HepG2 (cell line): ENCODE data around the gene AGO4. TPM values are rescaled to one million over a fixed set of nuclear protein-coding genes. Genes with fewer than 3 reads are reported as not detected.

Experiments
- ATAC-seq: fragments of 200-7000 bp; cut with Tn5 transposase; 3 replicates; pipeline ENCODE4 v1.9.1; 2020; ENCODE audit warnings: mild to moderate bottlenecking, moderate library complexity
- BruUV-seq: library from RNA; stranded (reverse); fragments of 400-500 nt; replicated peaks from 2 replicates; lab custom pipeline; 2021; lab: Mats Ljungman, UMichigan
- CTCF ChIA-PET: fragments of 300-600 bp; formaldehyde crosslinking; extraction: SDS; loops from one replicate; lab custom pipeline; 2021; ENCODE audit warnings: low total read pairs, inconsistent platforms, low intra/inter-chr PET ratio; lab: Yijun Ruan, JAX
- POLR2A ChIA-PET: fragments of 350-600 bp; sonication (Branson Sonifier 250); formaldehyde crosslinking; loops from one replicate; lab custom pipeline; 2020; ENCODE audit warnings: antibody characterized with exemption, inconsistent platforms; lab: Yijun Ruan, JAX
- DNase-seq: peaks from one replicate; pipeline ENCODE4 v3.0.0-alpha.2; 2015; ENCODE audit warnings: low spot score
- FAIRE-seq: peaks from 3 replicates; lab custom pipeline; 2011; peaks lifted over from hg19 to GRCh38; lab: Jason Lieb, UNC
- H2AFZ ChIP-seq: one replicate; pipeline ENCODE4 v1.6.1; 2011; ENCODE audit warnings: low read length, inconsistent platforms
- H3K27ac ChIP-seq: fragments of 300-600 bp; 3 replicates; pipeline ENCODE4 v1.8.0; 2011; ENCODE audit warnings: mixed run types, mild to moderate bottlenecking, mixed read lengths, low read length, inconsistent platforms; ENCODE audit not compliant: insufficient read depth; ENCODE audit errors: extremely low read length
- H3K27me3 ChIP-seq, 2 experiments: fragments of 200-600 bp in 1 of 2; 2 replicates in 1 of 2; 3 replicates in 1 of 2; pipeline versions ENCODE4 v1.6.0 to v1.8.0; 2011; ENCODE audit warnings: low read length in 2 of 2, mild to moderate bottlenecking in 2 of 2, moderate library complexity in 2 of 2, inconsistent platforms in 1 of 2; ENCODE audit not compliant: insufficient read depth in 2 of 2, control insufficient read depth in 1 of 2
- H3K36me3 ChIP-seq, 2 experiments: fragments of 200-600 bp in 1 of 2; replicated peaks in 1 of 2; 2 replicates in 1 of 2; 3 replicates in 1 of 2; pipeline versions ENCODE4 v1.5.1 to v1.8.0; 2011; ENCODE audit warnings: low read length in 2 of 2, inconsistent platforms in 1 of 2; ENCODE audit not compliant: insufficient read depth in 2 of 2, control insufficient read depth in 1 of 2
- H3K4me1 ChIP-seq: 2 replicates; pipeline ENCODE4 v1.5.1; 2012; ENCODE audit warnings: low read length, inconsistent platforms; ENCODE audit not compliant: insufficient read depth
- H3K4me2 ChIP-seq: 2 replicates; pipeline ENCODE4 v1.6.0; 2011; ENCODE audit warnings: low read depth, low read length, inconsistent platforms
- H3K4me3 ChIP-seq, 3 experiments: fragments of 200-600 bp in 1 of 3; sonication (generic), shearing (Covaris generic) in 1 of 3; replicated peaks in 1 of 3; 2 replicates each; pipeline ENCODE4 v1.5.1; 2011 to 2016; ENCODE audit warnings: low read length in 3 of 3, inconsistent platforms in 2 of 3, low read depth in 2 of 3, mild to moderate bottlenecking in 2 of 3, control low read depth in 1 of 3, mixed read lengths in 1 of 3; ENCODE audit not compliant: insufficient read depth in 1 of 3
- H3K79me2 ChIP-seq: one replicate; pipeline ENCODE4 v1.6.1; 2011; ENCODE audit warnings: low read length, inconsistent platforms; ENCODE audit not compliant: insufficient read depth
- H3K9ac ChIP-seq: 2 replicates; pipeline ENCODE4 v1.6.0; 2011; ENCODE audit warnings: mild to moderate bottlenecking, low read depth, low read length, inconsistent platforms; ENCODE audit not compliant: insufficient read depth
- H3K9me3 ChIP-seq: 2 replicates; pipeline ENCODE4 v1.5.1; 2012; ENCODE audit warnings: mild to moderate bottlenecking, low read length
- H4K20me1 ChIP-seq: 2 replicates; pipeline ENCODE4 v1.6.0; 2011; ENCODE audit warnings: inconsistent platforms, mild to moderate bottlenecking, low read length, moderate library complexity; ENCODE audit not compliant: insufficient read depth
- CHD2 ChIP-seq: IDR thresholded peaks from 2 replicates; pipeline ENCODE4 v1.6.1; 2011; ENCODE audit warnings: low read depth, low read length, improper control_type of control experiment
- HMG20A ChIP-seq: IDR thresholded peaks from 2 replicates; pipeline ENCODE4 v1.6.1; 2016; ENCODE audit warnings: borderline replicate concordance
- NKX3-1 ChIP-seq: sonication (generic); formaldehyde crosslinking; IDR thresholded peaks from 2 replicates; pipeline ENCODE4 v1.5.0; 2020; ENCODE audit warnings: missing genetic modification reagents
- NR2C2 ChIP-seq: sonication (generic); formaldehyde crosslinking; IDR thresholded peaks from 2 replicates; pipeline ENCODE4 v1.4.0; 2020; ENCODE audit warnings: missing genetic modification reagents, mild to moderate bottlenecking, moderate library complexity, borderline replicate concordance
- PPARG ChIP-seq: conservative IDR thresholded peaks from 2 replicates; pipeline ENCODE4 v1.6.1; 2016; ENCODE audit warnings: missing biosample characterization, missing genetic modification reagents
- SMAD3 ChIP-seq: sonication (generic); formaldehyde crosslinking; IDR thresholded peaks from 2 replicates; pipeline ENCODE4 v1.4.0; 2020; ENCODE audit warnings: missing genetic modification reagents
- SOX6 ChIP-seq, 2 experiments: fragments of 450-650 bp in 1 of 2; sonication (generic) in 1 of 2; formaldehyde crosslinking in 1 of 2; IDR thresholded peaks; 2 replicates each; pipeline versions ENCODE4 v1.4.0 to v1.6.1; 2017 to 2020; ENCODE audit warnings: antibody characterized with exemption in 1 of 2, mild to moderate bottlenecking in 1 of 2, missing genetic modification reagents in 1 of 2
- SP1 ChIP-seq, 2 experiments: fragments of 450-650 bp in 1 of 2; sonication (generic) in 1 of 2; formaldehyde crosslinking in 1 of 2; IDR thresholded peaks; 2 replicates each; pipeline versions ENCODE4 v1.4.0 to v1.6.1; 2016 to 2020; ENCODE audit warnings: missing genetic modification reagents in 1 of 2
- SUZ12 ChIP-seq: fragments of 150-350 bp; IDR thresholded peaks from 2 replicates; pipeline ENCODE4 v1.6.1; 2014; ENCODE audit warnings: low read depth, low read length
- U2AF2 ChIP-seq: fragments of 200-400 bp; formaldehyde crosslinking; IDR thresholded peaks from 2 replicates; pipeline ENCODE4 v1.6.1; 2017; ENCODE audit warnings: low read depth, mild to moderate bottlenecking, low read length
- ZFP37 ChIP-seq: sonication (generic); formaldehyde crosslinking; IDR thresholded peaks from 2 replicates; pipeline ENCODE4 v1.4.0; 2020; ENCODE audit warnings: missing genetic modification reagents, borderline replicate concordance
- ZFYVE20 ChIP-seq: sonication (generic); formaldehyde crosslinking; IDR thresholded peaks from 2 replicates; pipeline ENCODE4 v1.8.0; 2023; ENCODE audit warnings: low read depth, mild to moderate bottlenecking, moderate library complexity, missing genetic modification reagents, borderline replicate concordance
- ZNF101 ChIP-seq: sonication (generic); formaldehyde crosslinking; IDR thresholded peaks from 2 replicates; pipeline ENCODE4 v1.4.0; 2020; ENCODE audit warnings: mild to moderate bottlenecking, low read depth, missing genetic modification reagents, borderline replicate concordance
- WGBS: methylation state at CpG from one replicate; pipeline ENCODE4 v1.1.6; 2017; ENCODE audit warnings: low lambda C conversion rate; 5-methylcytosine and 5-hydroxymethylcytosine counted together
- in situ Hi-C: cut with HindIII; loops from 2 replicates; pipeline ENCODE4 v1.10.0; 2017; ENCODE audit warnings: low pct_unique_long_range_greater_than_20kb; ENCODE audit not compliant: extremely low pct_ligation_motif_present
- intact Hi-C: fragments of 100-400 bp; cut with micrococcal nuclease; formaldehyde crosslinking; loops from one replicate; pipeline ENCODE4 v1.10.0; 2022; ENCODE audit not compliant: unreplicated experiment
- polyA plus RNA-seq, 8 experiments: library from polyadenylated mRNA; depleted of rRNA in 3 of 8; stranded (reverse) in 7 of 8; unstranded in 1 of 8; fragments of >200 nt; fragmentation: Illumina TruSeq in 4 of 8; extraction: Trizol in 4 of 8; gene quantifications; 2 replicates each; pipeline versions ENCODE4 v1.2.1 to v1.2.3, GENCODE V29; 2011 to 2016; ENCODE audit warnings: low read depth in 4 of 8, missing spikeins in 1 of 8, mixed read lengths in 1 of 8; ENCODE audit not compliant: insufficient read depth in 1 of 8
- total RNA-seq, 5 experiments: library from RNA; depleted of rRNA; stranded (reverse); fragments of >200 nt; fragmentation: Illumina TruSeq; extraction: Trizol; gene quantifications; 2 replicates each; pipeline ENCODE4 v1.2.3, GENCODE V29; 2016; ENCODE audit warnings: low read depth in 1 of 5
- TF ChIP-seq, protein P1 (sequence below): sonication (generic); IDR thresholded peaks from 2 replicates; pipeline ENCODE4 v1.6.1; 2016; ENCODE audit warnings: low read depth, borderline replicate concordance
- TF ChIP-seq, protein P2 (sequence below): IDR thresholded peaks from 2 replicates; pipeline ENCODE4 v1.6.1; 2016; ENCODE audit warnings: mild to moderate bottlenecking
- TF ChIP-seq, protein P3 (sequence below): sonication (generic); formaldehyde crosslinking; IDR thresholded peaks from 2 replicates; pipeline ENCODE4 v1.4.0; 2020; ENCODE audit warnings: missing genetic modification reagents
- TF ChIP-seq, protein P4 (sequence below), 2 experiments: IDR thresholded peaks; 2 replicates each; pipeline ENCODE4 v1.6.1; 2011 to 2012; ENCODE audit warnings: low read length in 2 of 2, borderline replicate concordance in 1 of 2, low read depth in 1 of 2, mild to moderate bottlenecking in 1 of 2, moderate library complexity in 1 of 2

The AGO4 gene
- total and polyA plus RNA-seq, 2 of the 13 experiments (the other 11 are each of a cell fraction or from before 2014, with no cell fraction given), result 6.0 to 13.8 TPM

DNA sequence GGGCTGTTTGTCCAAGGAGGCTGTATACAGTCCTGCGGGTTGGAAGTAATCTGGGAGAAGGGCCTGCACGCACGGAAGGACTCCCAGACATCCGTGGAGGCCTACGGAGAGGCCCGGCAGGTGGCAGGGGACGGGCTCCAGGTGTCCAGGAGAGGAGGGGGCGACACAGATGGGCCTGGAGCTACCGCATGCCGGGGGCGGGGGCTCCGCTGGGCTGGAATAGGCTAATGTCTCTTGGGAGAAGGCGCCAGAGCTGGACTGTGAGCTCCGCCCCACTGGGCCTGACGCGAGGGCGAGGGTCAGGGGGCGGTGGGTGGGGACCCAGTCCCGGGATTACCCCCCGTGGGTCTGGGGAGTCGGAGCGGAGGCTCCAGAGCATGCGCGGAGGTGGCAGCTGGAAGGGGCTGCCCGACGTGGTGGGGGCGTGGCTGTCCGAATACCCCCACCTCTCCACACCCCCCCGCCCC, 75.9 kb downstream of the AGO4 start (continued):
- TF ChIP-seq, protein P1, sequence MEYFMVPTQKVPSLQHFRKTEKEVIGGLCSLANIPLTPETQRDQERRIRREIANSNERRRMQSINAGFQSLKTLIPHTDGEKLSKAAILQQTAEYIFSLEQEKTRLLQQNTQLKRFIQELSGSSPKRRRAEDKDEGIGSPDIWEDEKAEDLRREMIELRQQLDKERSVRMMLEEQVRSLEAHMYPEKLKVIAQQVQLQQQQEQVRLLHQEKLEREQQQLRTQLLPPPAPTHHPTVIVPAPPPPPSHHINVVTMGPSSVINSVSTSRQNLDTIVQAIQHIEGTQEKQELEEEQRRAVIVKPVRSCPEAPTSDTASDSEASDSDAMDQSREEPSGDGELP, result 0 out of 2 replicates have a peak, but pooled peaks have one; percentile 31
- TF ChIP-seq, protein P2, sequence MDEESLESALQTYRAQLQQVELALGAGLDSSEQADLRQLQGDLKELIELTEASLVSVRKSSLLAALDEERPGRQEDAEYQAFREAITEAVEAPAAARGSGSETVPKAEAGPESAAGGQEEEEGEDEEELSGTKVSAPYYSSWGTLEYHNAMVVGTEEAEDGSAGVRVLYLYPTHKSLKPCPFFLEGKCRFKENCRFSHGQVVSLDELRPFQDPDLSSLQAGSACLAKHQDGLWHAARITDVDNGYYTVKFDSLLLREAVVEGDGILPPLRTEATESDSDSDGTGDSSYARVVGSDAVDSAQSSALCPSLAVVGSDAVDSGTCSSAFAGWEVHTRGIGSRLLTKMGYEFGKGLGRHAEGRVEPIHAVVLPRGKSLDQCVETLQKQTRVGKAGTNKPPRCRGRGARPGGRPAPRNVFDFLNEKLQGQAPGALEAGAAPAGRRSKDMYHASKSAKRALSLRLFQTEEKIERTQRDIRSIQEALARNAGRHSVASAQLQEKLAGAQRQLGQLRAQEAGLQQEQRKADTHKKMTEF (CRISPR knock-in tag), result peak; percentile 24; the same call in 1 of the 2 replicates
- TF ChIP-seq ZFP37 (CRISPR knock-in tag), result no peak
- TF ChIP-seq SOX6 (IDR thresholded peaks at IDR 0.05), result no peak
- no peak for TF ChIP-seq SOX6 (CRISPR knock-in tag; IDR thresholded peaks at IDR 0.05)
- TF ChIP-seq, protein P3, sequence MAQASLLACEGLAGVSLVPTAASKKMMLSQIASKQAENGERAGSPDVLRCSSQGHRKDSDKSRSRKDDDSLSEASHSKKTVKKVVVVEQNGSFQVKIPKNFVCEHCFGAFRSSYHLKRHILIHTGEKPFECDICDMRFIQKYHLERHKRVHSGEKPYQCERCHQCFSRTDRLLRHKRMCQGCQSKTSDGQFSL, result peak; percentile 48; the same call in 1 of the 2 replicates
- TF ChIP-seq NR2C2, result peak; percentile 43
- TF ChIP-seq ZNF101 (CRISPR knock-in tag), result 0 out of 2 replicates have a peak, but pooled peaks have one; percentile 29
- TF ChIP-seq SP1 (IDR thresholded peaks at IDR 0.05), result no peak
- TF ChIP-seq SP1 (CRISPR knock-in tag; IDR thresholded peaks at IDR 0.05), result 0 out of 2 replicates have a peak, but pooled peaks have one; percentile 17
- TF ChIP-seq, all 625 proteins: peak for 28

DNA sequence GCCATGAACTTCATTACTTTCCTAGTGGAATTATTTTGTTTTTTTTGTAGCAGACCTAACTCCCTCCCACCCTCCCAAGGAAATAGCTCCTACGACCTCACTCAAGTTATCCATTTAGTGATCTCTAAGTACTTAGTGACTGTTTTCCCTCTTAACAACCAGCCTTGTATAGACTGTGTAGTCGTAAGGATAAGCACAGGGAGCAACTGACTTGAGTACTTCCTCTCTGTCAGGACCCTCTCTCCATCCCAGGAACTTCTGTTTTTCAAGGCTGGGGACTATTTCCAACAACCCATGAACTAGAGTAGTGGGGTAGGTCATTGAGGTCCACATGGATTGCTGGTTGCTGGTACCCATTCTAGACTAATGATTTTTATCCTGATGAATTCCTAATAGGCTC, 77.1 kb downstream of the AGO4 start:
- BruUV-seq, result no TSS peak
- ChIA-PET CTCF (no interaction called here), POLR2A (no interaction called here)
- no peaks in the 10 kb centered on the region; a peak in 1 of 5 replicates for H3K27me3 ChIP-seq
- H3K4me2 ChIP-seq, result no peak overlapping the region
- H3K9me3 ChIP-seq, result no peaks in the 10 kb centered on the region
- peaks cover 2 to 12% of the 10 kb centered on the region in 2 experiments; a peak in 2 of 5 replicates for H3K36me3 ChIP-seq
- FAIRE-seq (no peak), DNase-seq (no peak), ATAC-seq (no peak)
- peaks cover 52% of the 10 kb centered on the region for H3K4me1 ChIP-seq
- WGBS, result 73% methylated on average over 2 of the region's 2 CpGs
- intact Hi-C loops, result no loop called here
- in situ Hi-C loops, result no loop called here
- no peak overlapping the region for H3K9ac ChIP-seq
- H2AFZ ChIP-seq, result no peak overlapping the region
- H4K20me1 ChIP-seq, result 0 out of 2 replicates have a peak, but pooled peaks cover 10% of the 10 kb centered on the region
- peaks cover 11% of the 10 kb centered on the region for H3K79me2 ChIP-seq
- H3K4me3 ChIP-seq, result no peak overlapping the region
- H3K27ac ChIP-seq, result no peak overlapping the region
- TF ChIP-seq, protein P4, sequence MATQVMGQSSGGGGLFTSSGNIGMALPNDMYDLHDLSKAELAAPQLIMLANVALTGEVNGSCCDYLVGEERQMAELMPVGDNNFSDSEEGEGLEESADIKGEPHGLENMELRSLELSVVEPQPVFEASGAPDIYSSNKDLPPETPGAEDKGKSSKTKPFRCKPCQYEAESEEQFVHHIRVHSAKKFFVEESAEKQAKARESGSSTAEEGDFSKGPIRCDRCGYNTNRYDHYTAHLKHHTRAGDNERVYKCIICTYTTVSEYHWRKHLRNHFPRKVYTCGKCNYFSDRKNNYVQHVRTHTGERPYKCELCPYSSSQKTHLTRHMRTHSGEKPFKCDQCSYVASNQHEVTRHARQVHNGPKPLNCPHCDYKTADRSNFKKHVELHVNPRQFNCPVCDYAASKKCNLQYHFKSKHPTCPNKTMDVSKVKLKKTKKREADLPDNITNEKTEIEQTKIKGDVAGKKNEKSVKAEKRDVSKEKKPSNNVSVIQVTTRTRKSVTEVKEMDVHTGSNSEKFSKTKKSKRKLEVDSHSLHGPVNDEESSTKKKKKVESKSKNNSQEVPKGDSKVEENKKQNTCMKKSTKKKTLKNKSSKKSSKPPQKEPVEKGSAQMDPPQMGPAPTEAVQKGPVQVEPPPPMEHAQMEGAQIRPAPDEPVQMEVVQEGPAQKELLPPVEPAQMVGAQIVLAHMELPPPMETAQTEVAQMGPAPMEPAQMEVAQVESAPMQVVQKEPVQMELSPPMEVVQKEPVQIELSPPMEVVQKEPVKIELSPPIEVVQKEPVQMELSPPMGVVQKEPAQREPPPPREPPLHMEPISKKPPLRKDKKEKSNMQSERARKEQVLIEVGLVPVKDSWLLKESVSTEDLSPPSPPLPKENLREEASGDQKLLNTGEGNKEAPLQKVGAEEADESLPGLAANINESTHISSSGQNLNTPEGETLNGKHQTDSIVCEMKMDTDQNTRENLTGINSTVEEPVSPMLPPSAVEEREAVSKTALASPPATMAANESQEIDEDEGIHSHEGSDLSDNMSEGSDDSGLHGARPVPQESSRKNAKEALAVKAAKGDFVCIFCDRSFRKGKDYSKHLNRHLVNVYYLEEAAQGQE (IDR thresholded peaks at IDR 0.05; ENCODE audit: borderline replicate concordance in 1 of 2, low read depth in 1 of 2, low read length in 2 of 2), result no peak
- TF ChIP-seq SMAD3 (CRISPR knock-in tag), result no peak
- no peak for TF ChIP-seq PPARG (CRISPR knock-in tag)
- no peak for TF ChIP-seq ZFYVE20 (CRISPR knock-in tag)
- TF ChIP-seq CHD2, result no peak
- no peak for TF ChIP-seq NKX3-1
- TF ChIP-seq U2AF2, result no peak
- no peak for TF ChIP-seq HMG20A (CRISPR knock-in tag)
- TF ChIP-seq SUZ12, result no peak
